Measurements from ENCODE around the gene ZNF45.

DNA sequence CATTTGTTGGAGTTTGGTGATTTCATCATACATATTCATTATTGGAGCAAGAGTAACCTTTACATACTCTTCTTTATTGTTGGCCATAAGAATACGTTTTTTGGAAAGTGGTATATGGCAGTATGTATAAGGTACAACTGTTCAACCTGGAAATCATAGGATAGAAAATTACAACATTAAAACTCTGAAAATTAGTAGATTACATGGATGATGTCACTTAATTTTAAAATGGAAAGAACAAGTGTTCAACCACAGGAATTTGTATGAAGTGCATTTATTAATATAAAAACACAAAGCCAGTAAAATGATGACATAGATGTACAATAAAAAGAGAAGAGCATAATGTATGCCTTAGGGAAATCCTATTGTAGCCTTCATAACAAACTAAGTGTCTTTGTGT is 41.6 kb upstream of the ZNF45 start:
- TF ChIP-seq, protein P1, sequence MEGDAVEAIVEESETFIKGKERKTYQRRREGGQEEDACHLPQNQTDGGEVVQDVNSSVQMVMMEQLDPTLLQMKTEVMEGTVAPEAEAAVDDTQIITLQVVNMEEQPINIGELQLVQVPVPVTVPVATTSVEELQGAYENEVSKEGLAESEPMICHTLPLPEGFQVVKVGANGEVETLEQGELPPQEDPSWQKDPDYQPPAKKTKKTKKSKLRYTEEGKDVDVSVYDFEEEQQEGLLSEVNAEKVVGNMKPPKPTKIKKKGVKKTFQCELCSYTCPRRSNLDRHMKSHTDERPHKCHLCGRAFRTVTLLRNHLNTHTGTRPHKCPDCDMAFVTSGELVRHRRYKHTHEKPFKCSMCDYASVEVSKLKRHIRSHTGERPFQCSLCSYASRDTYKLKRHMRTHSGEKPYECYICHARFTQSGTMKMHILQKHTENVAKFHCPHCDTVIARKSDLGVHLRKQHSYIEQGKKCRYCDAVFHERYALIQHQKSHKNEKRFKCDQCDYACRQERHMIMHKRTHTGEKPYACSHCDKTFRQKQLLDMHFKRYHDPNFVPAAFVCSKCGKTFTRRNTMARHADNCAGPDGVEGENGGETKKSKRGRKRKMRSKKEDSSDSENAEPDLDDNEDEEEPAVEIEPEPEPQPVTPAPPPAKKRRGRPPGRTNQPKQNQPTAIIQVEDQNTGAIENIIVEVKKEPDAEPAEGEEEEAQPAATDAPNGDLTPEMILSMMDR (IDR thresholded peaks at IDR 0.05) = no peak
- TF ChIP-seq EZH2 (IDR thresholded peaks at IDR 0.05) = no peak

Measured in neural progenitor cell (in vitro differentiated cells).